ENCODE data around the gene PRKAA1.
"Not testable (repeated sequence)": the region's sequence is repeated elsewhere in the genome, so short reads cannot be mapped to it uniquely, and the experiment has no call there.

The PRKAA1 gene

DNA sequence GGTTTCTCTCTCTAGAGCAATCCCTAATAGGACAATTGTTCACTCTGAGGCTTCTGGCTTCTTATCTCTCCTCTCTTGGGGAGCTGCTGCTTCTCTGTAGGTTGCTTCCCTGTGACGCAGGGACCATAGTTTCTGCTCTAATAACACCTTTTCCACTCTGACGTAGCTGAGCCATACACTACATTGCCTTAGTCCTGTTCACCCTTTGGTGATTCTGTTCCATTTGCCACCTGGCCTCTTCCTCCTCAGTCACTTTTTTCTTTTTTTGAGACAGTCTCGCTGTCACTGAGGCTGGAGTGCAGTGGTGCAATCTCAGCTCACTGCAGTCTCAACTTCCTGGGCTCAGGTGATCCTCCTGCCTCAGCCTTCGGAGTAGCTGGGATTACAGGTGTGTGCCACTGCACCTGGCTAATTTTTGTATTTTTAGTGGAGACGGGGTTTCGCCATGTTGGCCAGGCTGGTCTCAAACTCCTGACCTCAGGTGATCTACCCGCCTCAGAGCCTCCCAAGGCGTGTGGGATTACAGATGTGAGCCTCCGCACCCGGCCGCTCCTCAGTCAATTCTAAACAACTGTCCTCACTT lies 27.4 kb upstream of the PRKAA1 start:
- not testable (repeated sequence) for DNase-seq (ENCODE audit: low spot score)

DNA sequence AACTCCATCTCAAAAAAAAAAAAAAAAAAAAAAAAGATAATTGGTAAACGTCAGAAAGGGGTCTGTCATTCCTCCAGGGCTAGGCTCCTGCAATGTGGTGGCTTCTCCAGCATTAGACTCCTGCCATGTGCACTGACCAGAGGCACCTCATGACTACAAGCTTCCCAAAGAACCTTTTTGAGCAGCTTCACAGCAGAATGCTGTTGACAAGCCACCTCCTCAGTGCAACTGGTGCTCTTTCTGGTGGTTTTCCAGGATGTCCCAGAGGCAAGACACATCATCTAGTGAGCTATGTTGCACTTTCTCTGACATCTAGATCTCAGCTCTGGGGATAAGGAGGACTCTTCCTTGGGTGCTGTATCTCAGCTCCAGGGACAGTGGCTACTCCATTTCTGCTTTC lies 25.3 kb upstream of the PRKAA1 start:
- DNase-seq (ENCODE audit: low spot score) = no peak

GRCh38 chr5:40813698-40814281 lies 15.6 kb upstream of the PRKAA1 start:
- DNase-seq (ENCODE audit: low spot score) = no peak

DNA sequence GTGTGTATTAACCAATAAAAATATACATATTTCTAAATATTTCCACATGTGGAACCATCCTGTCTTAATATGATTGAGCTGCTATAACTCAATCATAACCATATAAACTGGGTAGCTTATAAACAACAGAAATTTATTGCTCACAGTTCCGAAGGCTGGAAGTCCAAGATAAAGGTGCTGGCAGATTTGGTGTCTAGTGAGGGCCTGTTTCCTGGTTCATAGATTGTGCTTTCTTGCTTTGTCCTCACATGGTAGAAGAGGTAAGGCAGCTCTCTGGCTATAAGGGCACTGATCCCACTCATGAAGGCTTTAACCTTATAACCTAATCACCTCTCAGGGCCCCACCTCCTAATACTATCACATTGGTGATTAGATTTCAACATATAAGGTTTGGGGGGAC lies 14.0 kb upstream of the PRKAA1 start:
- DNase-seq (ENCODE audit: low spot score) = no peak

GRCh38 chr5:40801771-40802562 lies 3.8 kb upstream of the PRKAA1 start:
- DNase-seq (ENCODE audit: low spot score) = no peak

DNA sequence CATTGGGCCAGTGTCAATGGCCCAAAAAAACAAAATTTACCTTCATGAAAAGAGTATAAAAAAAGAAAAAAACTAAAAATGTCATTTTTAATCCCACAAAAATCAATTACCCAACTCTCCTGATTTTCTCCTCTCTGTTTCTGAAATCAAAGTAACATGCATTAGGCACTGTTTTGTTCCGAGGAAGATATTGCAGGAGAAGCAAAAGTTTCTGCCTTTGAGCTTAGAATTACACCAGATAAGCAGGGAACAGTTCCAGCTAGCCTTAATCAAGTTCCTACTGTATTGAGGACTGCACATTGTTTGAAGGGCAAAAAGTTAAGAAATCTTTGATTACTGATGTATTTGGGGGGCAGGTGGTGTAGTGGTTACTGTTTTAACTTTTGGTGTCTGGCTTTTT lies 1.1 kb upstream of the PRKAA1 start:
- peak; percentile 25 for DNase-seq (ENCODE audit: low spot score)

DNA sequence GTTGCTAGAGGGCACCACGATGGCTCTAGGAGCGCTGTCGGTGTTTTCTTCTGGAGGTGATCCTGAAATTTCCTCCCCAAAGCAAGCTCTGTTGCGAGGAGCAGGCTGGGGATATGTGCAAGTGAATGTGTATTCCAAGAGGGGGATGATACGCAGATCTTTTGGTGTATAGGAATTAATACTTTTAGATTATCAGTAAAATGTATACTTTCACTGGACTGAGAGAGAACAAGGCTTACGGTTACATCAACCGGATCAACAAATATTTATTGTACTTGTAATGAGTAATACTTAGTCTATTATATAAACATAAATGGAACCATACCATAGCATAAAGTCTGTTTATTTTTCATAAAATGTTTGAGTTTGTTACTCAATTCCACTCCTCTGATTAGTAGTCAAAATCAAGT lies 632 bp upstream of the PRKAA1 start:
- DNase-seq (ENCODE audit: low spot score) = peak; percentile 83

DNA sequence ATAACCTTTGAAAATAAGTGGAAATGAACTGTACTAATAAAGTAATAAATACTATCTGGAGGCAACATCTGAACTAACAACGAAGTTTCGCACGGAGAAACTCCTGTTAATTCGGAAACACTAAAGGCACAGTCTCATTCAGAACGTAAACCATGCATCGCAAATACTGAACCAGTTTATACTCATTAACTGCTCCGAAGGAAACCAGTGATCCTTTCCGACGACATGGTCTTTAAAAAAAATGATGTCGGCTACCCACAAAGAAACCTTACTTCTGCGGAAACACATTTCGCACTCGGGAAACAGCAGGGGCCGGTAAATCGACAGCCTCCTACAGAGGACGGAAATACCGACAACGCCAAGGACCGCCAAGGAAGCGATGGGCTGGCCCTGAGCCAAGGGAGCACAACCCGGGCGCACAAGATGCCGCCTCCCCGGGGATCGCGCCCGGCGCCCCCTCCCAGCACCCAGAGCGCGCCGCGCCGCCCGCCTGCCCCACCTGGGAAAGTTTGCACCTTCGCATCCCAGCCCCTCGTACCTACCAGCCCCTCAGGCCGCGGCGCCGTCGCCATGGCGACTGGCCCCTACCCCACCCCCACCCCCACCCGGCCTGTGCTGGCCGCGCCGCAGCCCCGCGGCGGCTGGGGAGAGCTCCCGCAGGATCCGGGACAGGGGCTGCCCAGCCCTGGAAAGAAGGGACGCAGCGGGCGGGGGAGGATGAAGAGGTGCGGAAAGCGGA lies 732 bp downstream of the PRKAA1 start:
- peak; percentile 84 for DNase-seq (ENCODE audit: low spot score)

DNA sequence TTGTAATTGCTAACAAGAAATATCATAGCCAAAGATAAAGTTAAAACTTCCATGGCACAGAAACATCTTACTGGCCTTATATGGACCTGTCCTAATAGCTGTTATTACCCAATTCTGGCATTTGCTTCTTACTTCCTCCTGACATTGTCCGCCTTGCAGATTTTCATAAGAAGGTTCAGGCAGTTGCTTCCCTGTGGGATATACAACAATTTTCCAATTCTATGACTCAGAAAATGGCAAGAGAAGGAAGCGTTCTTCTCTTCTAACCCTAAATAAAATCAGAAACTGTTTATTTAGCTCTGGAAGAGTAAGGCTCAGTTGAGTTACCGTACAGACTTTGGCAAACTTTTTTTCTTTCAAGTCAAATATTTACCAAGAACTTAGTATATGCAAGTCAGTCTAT lies 1.7 kb downstream of the PRKAA1 start:
- peak; percentile 34 for DNase-seq (ENCODE audit: low spot score)

DNA sequence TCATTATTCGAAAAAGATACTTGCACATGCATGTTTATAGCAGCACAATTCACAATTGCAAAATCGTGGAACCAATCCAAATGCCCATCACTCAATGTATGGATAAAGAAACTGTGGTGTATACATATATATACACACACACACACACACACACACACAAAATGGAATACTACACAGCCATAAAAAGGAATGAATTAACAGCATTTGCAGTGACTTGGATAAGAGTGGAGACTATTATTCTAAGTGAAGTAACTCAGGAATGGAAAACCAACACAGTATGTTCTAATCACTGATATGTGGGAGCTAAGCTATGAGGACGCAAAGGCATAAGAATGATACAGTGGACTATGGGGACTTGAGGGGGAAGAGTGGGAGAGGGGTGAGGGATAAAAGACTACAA lies 3.3 kb downstream of the PRKAA1 start:
- DNase-seq (ENCODE audit: low spot score) = not testable (repeated sequence)

DNA sequence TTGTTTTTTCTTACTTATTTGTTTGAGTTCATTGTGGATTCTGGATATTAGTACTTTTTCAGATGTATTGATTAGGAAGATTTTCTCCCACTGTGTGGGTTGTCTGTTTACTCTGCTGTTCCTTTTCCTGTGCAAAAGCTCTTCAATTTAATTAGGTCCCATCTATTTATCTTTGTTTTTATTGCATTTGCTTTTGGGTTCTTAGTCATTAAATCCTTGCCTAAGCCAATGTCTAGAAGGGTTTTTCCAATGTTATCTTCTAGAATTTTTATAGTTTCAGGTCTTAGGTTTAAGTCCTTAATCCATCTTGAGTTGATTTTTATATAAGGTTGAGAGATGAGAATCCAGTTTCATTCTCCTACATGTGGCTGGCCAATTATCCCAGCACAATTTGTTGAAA lies 3.8 kb downstream of the PRKAA1 start:
- DNase-seq (ENCODE audit: low spot score) = not testable (repeated sequence)

GRCh38 chr5:40792691-40793090 lies 5.5 kb downstream of the PRKAA1 start:
- not testable (repeated sequence) for DNase-seq (ENCODE audit: low spot score)

DNA sequence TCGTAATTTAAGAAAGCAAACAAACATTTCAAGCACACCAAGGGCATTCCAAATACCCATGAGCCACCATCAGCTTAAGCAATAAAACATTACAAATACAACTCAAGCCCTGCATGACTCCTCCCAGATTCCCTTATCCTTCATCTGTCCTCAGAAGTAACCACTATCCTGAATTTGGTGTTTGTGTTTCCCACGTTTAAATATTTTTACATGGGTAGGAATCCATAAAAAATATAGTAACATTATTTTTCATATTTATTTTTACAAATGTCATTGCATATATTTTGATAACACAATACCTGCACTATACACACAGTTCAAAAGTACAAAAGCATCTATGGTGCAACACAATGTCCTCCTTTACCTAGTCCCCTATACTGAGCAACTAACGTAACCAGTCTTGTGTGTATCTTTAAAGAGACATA lies 6.4 kb downstream of the PRKAA1 start:
- DNase-seq (ENCODE audit: low spot score) = no peak

- DNase-seq (ENCODE audit: low spot score) = no peak
These were observed 7.1 kb downstream of the PRKAA1 start for GRCh38 chr5:40790947-40791593.

DNA sequence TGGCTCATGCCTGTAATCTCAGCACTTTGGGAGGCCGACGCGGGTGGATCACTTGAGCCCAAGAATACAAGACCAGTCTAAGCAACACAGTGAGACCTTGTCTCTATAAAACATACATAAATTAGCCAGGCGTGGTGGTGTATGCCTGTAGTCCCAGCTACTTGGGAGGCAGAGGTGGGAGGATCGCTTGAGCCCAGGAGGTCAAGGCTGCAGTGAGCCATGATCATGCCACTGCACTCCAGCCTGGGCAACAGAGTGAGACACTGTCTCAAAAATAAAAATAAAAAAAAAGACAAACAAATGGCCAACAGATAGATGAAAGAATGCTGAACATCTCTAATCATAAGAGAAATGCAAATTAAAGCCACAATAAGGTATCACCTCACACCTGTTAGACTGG lies 9.2 kb downstream of the PRKAA1 start:
- not testable (repeated sequence) for DNase-seq (ENCODE audit: low spot score)

- DNase-seq (ENCODE audit: low spot score) = no peak
These were observed 10.2 kb downstream of the PRKAA1 start for GRCh38 chr5:40787986-40788385.

DNA sequence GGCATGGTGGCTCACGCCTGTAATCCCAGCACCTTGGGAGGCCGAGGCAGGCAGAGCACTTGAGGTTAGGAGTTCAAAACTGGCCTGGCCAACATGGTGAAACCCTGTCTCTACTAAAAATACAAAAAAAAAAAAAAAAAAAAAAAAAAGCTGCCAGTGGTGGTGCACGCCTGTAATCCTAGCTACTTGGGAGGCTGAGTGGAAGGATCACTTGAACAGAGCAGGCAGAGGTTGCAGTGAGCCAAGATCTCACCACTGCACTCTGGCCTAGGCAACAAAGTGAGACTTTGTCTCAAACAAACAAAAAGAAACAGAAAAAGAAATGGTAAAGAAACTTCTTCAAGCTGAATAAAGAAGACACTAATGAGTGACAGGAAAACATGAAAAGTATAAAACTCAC lies 11.5 kb downstream of the PRKAA1 start:
- DNase-seq (ENCODE audit: low spot score) = not testable (repeated sequence)

DNA sequence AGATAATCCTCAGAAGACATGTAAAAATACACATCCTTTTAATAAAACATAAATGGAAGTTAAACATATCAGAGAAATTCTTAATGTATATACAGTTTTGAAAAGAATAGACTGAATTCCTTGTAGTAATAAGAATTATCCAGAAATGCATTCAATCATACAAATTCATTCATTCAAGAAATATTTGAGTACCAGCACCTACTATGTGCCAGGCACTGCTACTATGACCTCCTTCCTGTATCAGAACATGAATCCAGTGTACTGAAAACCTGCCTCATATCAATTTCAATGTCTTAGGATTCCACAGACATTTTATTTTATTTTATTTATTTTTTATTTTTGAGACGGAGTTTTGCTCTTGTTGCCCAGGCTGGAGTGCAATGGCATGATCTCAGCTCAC lies 13.3 kb downstream of the PRKAA1 start:
- no peak for DNase-seq (ENCODE audit: low spot score)

- DNase-seq (ENCODE audit: low spot score) = no peak
These were observed 14.0 kb downstream of the PRKAA1 start for GRCh38 chr5:40784027-40784653.

DNA sequence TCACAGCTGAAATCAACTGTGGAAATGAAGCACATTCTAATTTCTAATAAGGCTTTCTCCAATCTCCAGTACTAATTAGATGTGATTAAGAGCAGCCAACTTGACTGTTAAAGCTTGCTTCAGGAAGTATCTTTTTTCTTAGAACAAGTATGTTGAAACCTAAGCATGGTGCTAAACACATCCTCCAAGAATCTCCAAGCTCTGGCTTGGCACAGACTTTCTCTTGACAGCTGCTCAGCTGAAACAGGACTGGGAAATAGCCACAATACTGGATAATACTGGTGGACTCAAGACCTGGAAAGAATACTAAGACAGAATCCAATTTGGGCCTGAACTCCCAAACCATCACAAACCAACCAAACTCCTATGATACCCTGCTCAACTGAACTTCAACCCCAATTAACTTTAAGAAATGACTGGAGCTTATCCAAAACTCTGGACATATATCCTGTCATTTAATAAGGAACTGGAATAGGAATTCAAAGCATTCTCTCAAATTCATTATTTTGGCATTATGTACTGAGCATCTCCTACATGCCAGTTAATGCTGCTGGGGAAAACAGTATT lies 16.2 kb downstream of the PRKAA1 start:
- DNase-seq (ENCODE audit: low spot score) = no peak

DNA sequence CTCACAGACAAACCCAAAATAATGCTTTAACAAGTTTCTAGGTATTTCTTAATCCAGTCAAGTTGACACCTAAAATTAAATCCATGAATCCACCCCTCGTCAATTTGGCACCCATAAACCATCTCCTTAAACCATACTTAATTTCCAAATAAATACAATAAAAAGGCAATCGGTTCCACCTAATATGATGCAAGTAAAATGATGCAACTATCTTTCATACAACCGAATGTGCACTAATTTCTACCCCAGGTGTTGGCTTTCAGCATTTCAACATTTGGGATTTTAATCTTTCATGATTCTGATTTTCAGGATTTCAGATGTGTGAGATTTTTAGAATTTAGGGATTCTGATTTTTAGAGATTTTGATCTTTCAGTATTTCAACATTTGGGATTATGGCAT lies 17.3 kb downstream of the PRKAA1 start:
- no peak for DNase-seq (ENCODE audit: low spot score)

All from RKO (cell line).